Tibial nerve (tissue), 4 donors: ENCODE measurements around the gene LYSMD4. TPM values are rescaled to one million over a fixed set of nuclear protein-coding genes. Genes with fewer than 3 reads are reported as not detected.
"Not testable (repeated sequence)": the region's sequence is repeated elsewhere in the genome, so short reads cannot be mapped to it uniquely, and the experiment has no call there.

Experiments used
- DNase-seq, 2 donors: peaks; one replicate each; pipeline ENCODE4 v3.0.0-alpha.2; 2019; ENCODE audit warnings: low spot score in 2 of 2
- H3K27ac ChIP-seq, 4 donors: fragments of 200-600 bp; sonication (generic) in 3 of 4; one replicate each; pipeline ENCODE4 v1.5.1; 2017 to 2019; ENCODE audit warnings: mild to moderate bottlenecking in 1 of 4
- H3K27me3 ChIP-seq, 2 donors: fragments of 200-600 bp; sonication (generic) in 1 of 2; one replicate each; pipeline versions ENCODE4 v1.5.1 to v1.6.0; 2017 to 2019
- H3K36me3 ChIP-seq, 3 donors: fragments of 200-600 bp; sonication (generic); one replicate each; pipeline ENCODE4 v1.5.1; 2018 to 2019
- H3K4me1 ChIP-seq, 4 donors: fragments of 200-600 bp; sonication (generic) in 3 of 4; one replicate each; pipeline ENCODE4 v1.5.1; 2017 to 2019
- H3K4me3 ChIP-seq, 4 donors: fragments of 200-600 bp; sonication (generic) in 3 of 4; one replicate each; pipeline ENCODE4 v1.5.1; 2017 to 2019; ENCODE audit warnings: mild to moderate bottlenecking in 1 of 4, moderate library complexity in 1 of 4
- H3K9me3 ChIP-seq, 4 donors: fragments of 200-600 bp; sonication (generic) in 3 of 4; one replicate each; pipeline ENCODE4 v1.5.1; 2017 to 2019
- EP300 ChIP-seq, 2 donors: sonication (generic); formaldehyde crosslinking; IDR thresholded peaks; one replicate each; pipeline ENCODE4 v1.6.1; 2017; ENCODE audit warnings: antibody characterized with exemption in 2 of 2, mild to moderate bottlenecking in 1 of 2
- POLR2A ChIP-seq, 2 donors: fragments of 450-650 bp; IDR thresholded peaks; one replicate each; pipeline ENCODE4 v1.6.1; 2017; ENCODE audit warnings: antibody characterized with exemption in 2 of 2, mild to moderate bottlenecking in 2 of 2, moderate library complexity in 2 of 2
- WGBS, 2 donors: methylation state at CpG; one replicate each; pipeline ENCODE4 v1.1.5; 2018; 5-methylcytosine and 5-hydroxymethylcytosine counted together
- total RNA-seq, 4 donors: library from RNA; depleted of rRNA; stranded (reverse); fragments of >200 nt; gene quantifications; one replicate each; pipeline ENCODE4 v1.1.0, GENCODE V29; 2016
- TF ChIP-seq, protein P1 (sequence below), 5 experiments: fragments of 200-600 bp in 3 of 5; fragments of 450-650 bp in 2 of 5; sonication (generic) in 3 of 5; IDR thresholded peaks; one replicate each; pipeline ENCODE4 v1.5.1; 2016 to 2019; ENCODE audit warnings: antibody characterized with exemption in 5 of 5, mild to moderate bottlenecking in 3 of 5, moderate library complexity in 2 of 5

The LYSMD4 gene
- total RNA-seq, result 10 to 100 TPM; 13.6 to 21.0 (median 17.4) TPM

GRCh38 chr15:99733268-99734039 lies at the start of gene LYSMD4:
Gene LYSMD4 (minus strand): TSS chr15:99733437. CDS start chr15:99731999, 1,438 bp downstream.
- Histone ChIP-seq H3K4me1 (peaks cover 0 to 26% (median 8%) of the 10 kb centered on the region in 4 donors), H3K27ac (peak within 1 kb of the TSS; percentile 81 to 97 (median 92)), H3K4me3 (peak within 1 kb of the TSS; percentile 79 to 97 (median 90)), H3K27me3 (no peaks in the 10 kb centered on the region), H3K36me3 (peaks cover 0 to 12% (median 0%) of the 10 kb centered on the region in 3 donors), H3K9me3 (no peaks in the 10 kb centered on the region)
- WGBS, 2 donors, result 14 to 58% methylated on average over 14 to 45 of the region's 69 CpGs
- DNase-seq, result peak; percentile 98 to 99
- TF ChIP-seq, protein P1, sequence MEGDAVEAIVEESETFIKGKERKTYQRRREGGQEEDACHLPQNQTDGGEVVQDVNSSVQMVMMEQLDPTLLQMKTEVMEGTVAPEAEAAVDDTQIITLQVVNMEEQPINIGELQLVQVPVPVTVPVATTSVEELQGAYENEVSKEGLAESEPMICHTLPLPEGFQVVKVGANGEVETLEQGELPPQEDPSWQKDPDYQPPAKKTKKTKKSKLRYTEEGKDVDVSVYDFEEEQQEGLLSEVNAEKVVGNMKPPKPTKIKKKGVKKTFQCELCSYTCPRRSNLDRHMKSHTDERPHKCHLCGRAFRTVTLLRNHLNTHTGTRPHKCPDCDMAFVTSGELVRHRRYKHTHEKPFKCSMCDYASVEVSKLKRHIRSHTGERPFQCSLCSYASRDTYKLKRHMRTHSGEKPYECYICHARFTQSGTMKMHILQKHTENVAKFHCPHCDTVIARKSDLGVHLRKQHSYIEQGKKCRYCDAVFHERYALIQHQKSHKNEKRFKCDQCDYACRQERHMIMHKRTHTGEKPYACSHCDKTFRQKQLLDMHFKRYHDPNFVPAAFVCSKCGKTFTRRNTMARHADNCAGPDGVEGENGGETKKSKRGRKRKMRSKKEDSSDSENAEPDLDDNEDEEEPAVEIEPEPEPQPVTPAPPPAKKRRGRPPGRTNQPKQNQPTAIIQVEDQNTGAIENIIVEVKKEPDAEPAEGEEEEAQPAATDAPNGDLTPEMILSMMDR (IDR thresholded peaks at IDR 0.05), result peak in 2 of 5 experiments; percentile 34 to 41
- peak in 1 of 2 donors; percentile 69 for TF ChIP-seq EP300 (IDR thresholded peaks at IDR 0.05)
- peak; percentile 65 to 88 for TF ChIP-seq POLR2A (IDR thresholded peaks at IDR 0.05)

DNA sequence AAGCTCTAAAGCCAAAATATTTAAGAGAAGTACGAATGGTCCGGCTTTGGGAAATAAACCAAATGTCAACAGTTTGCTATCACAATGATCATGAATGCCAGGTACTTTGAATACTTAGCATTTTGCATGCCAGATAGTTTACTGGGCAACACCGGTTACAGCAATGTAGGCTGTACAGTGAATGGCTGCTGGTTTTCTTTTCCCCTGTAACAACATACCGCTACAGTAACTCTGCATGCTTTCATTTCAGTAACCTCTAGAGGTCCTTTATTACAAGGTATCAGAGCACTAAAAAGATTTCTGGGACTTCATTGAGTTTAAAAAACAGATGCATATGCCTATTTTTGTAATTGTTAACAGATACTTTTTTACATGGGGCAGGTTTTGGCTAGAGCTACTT lies 48.8 kb upstream of the LYSMD4 start:
- WGBS, 2 donors, result 48 to 65% methylated on average over 2 to 4 of the region's 4 CpGs
- not testable (repeated sequence) for H3K4me3 ChIP-seq, H3K27ac ChIP-seq, H3K9me3 ChIP-seq, H3K36me3 ChIP-seq, H3K27me3 ChIP-seq, DNase-seq, H3K4me1 ChIP-seq

GRCh38 chr15:99777144-99777543 lies 43.9 kb upstream of the LYSMD4 start:
- H3K27ac ChIP-seq, result no peak overlapping the region
- H3K9me3 ChIP-seq, result no peaks in the 10 kb centered on the region
- H3K27me3 ChIP-seq, result no peaks in the 10 kb centered on the region
- no peak overlapping the region for H3K4me3 ChIP-seq
- TF ChIP-seq EP300 (IDR thresholded peaks at IDR 0.05) (no peak), POLR2A (IDR thresholded peaks at IDR 0.05) (no peak)
- TF ChIP-seq, protein P1 (IDR thresholded peaks at IDR 0.05), result no peak
- DNase-seq, result no peak
- no peaks in the 10 kb centered on the region for H3K36me3 ChIP-seq
- WGBS, 2 donors, result 94 to 100% methylated on average over 1 of the region's 1 CpG
- no peaks in the 10 kb centered on the region for H3K4me1 ChIP-seq

GRCh38 chr15:99764522-99764921 lies 31.3 kb upstream of the LYSMD4 start:
- no peak overlapping the region for H3K4me3 ChIP-seq
- no peaks in the 10 kb centered on the region for H3K27me3 ChIP-seq
- TF ChIP-seq, protein P1 (IDR thresholded peaks at IDR 0.05), result no peak
- no peak for TF ChIP-seq EP300 (IDR thresholded peaks at IDR 0.05)
- no peak for TF ChIP-seq POLR2A (IDR thresholded peaks at IDR 0.05)
- DNase-seq, result no peak
- H3K4me1 ChIP-seq, result no peaks in the 10 kb centered on the region
- 77 to 79% methylated on average over 3 of the region's 3 CpGs for WGBS, 2 donors
- H3K27ac ChIP-seq, result no peak overlapping the region
- no peaks in the 10 kb centered on the region for H3K9me3 ChIP-seq
- no peaks in the 10 kb centered on the region for H3K36me3 ChIP-seq

DNA sequence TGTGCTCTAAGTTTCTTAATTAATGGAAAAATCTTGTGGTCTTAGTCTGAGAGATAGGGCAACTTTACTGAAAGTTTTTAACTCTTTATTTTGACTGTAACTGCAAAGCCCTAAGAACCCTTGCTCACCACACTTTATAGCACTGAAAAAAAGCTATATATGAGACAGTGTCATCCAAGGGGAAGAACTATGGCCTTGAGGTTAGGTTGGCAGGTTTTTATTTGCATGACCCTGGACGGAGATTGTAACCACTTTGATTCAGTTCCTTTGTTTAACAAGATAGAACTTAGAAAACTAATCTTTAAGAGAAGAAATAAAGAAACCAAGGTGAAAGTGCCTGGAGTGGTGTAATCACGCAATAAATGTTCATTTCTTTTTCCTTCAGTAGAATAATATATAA lies 30.6 kb upstream of the LYSMD4 start:
- Histone ChIP-seq H3K27me3 (no peaks in the 10 kb centered on the region), H3K4me3 (no peak overlapping the region), H3K4me1 (no peaks in the 10 kb centered on the region), H3K27ac (no peak overlapping the region), H3K36me3 (no peaks in the 10 kb centered on the region), H3K9me3 (no peaks in the 10 kb centered on the region)
- no peak for DNase-seq
- TF ChIP-seq POLR2A (IDR thresholded peaks at IDR 0.05), result no peak
- TF ChIP-seq, protein P1 (IDR thresholded peaks at IDR 0.05), result no peak
- no peak for TF ChIP-seq EP300 (IDR thresholded peaks at IDR 0.05)
- WGBS, 2 donors, result 83 to 88% methylated on average over 2 of the region's 2 CpGs
